Measurements from ENCODE around the gene TMEM80. TPM values are rescaled to one million over a fixed set of nuclear protein-coding genes. Genes with fewer than 3 reads are reported as not detected.

TMEM80 gene
- total RNA-seq, 2 experiments from 2014 or later: 21.0 to 22.0 TPM

GRCh38 chr11:692824-693414 lies 2.7 kb upstream of the TMEM80 start:
- H3K4me1 ChIP-seq (ENCODE audit: insufficient read depth, low read length): peaks cover 66% of the 10 kb centered on the region
- no peaks in the 10 kb centered on the region for H3K27me3 ChIP-seq (ENCODE audit: control insufficient read depth in 1 of 2, insufficient read depth in 2 of 2, low read length in 2 of 2)
- no peaks in the 10 kb centered on the region for H3K9me3 ChIP-seq (ENCODE audit: control insufficient read depth in 1 of 2, insufficient read depth in 1 of 2, low read length in 2 of 2)
- intact Hi-C loops (cut with DNase I, micrococcal nuclease): loop anchor here (5.0 to 10.0 kb wide), 3 partner anchors 34 to 128 kb away; partner anchors contain the start of genes LMNTD2 (in 1 of the 2) and RASSF7 (in 1 of the 2)
- ATAC-seq (ENCODE audit: poor library complexity): peak; percentile 13
- DNase-seq: peak in 8 of 14 experiments; percentile 9 to 93 (median 67)
- Mint-ChIP-seq H3K36me3 (ENCODE audit: low read depth) (peaks cover 34% of the 10 kb centered on the region), H3K4me1 (ENCODE audit: low read depth) (peaks cover 51% of the 10 kb centered on the region), H3K27ac (peak overlapping the region; percentile 96), H3K27me3 (no peaks in the 10 kb centered on the region), H3K9me3 (no peaks in the 10 kb centered on the region), H3K4me3 (peak overlapping the region; percentile 89)
- peaks cover 18% of the 10 kb centered on the region for H3K36me3 ChIP-seq (ENCODE audit: insufficient read depth, low read length)
- POLR2A ChIA-PET: no interaction called here
- no peak overlapping the region for H3K4me3 ChIP-seq (ENCODE audit: low read length)
- peak overlapping the region in 1 of 2 donors; percentile 60 for H3K27ac ChIP-seq (ENCODE audit: low read depth in 1 of 2, low read length in 2 of 2)
- TF ChIP-seq, protein P1, sequence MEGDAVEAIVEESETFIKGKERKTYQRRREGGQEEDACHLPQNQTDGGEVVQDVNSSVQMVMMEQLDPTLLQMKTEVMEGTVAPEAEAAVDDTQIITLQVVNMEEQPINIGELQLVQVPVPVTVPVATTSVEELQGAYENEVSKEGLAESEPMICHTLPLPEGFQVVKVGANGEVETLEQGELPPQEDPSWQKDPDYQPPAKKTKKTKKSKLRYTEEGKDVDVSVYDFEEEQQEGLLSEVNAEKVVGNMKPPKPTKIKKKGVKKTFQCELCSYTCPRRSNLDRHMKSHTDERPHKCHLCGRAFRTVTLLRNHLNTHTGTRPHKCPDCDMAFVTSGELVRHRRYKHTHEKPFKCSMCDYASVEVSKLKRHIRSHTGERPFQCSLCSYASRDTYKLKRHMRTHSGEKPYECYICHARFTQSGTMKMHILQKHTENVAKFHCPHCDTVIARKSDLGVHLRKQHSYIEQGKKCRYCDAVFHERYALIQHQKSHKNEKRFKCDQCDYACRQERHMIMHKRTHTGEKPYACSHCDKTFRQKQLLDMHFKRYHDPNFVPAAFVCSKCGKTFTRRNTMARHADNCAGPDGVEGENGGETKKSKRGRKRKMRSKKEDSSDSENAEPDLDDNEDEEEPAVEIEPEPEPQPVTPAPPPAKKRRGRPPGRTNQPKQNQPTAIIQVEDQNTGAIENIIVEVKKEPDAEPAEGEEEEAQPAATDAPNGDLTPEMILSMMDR (IDR thresholded peaks at IDR 0.05): no peak
- CTCF ChIA-PET: interaction anchor here (0.6 to 1.2 kb wide), 2 partner anchors 117 to 138 kb away, joined by 3 to 6 read pairs; partner anchors contain the start of gene RPLP2

- H3K9me3 Mint-ChIP-seq: no peaks in the 10 kb centered on the region
- ChIA-PET POLR2A (interaction anchor here (2.9 kb wide), 1 partner anchor 78 kb away, joined by 12 read pairs; the partner anchor contains the start of gene IRF7), CTCF (interaction anchor here (1.2 kb wide), 1 partner anchor 138 kb away, joined by 6 read pairs; no protein-coding TSS in a partner anchor)
- intact Hi-C loops (cut with DNase I, micrococcal nuclease): loop anchor here (5.0 to 10.0 kb wide), 3 partner anchors 34 to 129 kb away; partner anchors contain the start of genes LMNTD2 (in 1 of the 2) and RASSF7 (in 1 of the 2)
- TF ChIP-seq, protein P1 (IDR thresholded peaks at IDR 0.05): no peak
- ATAC-seq (ENCODE audit: poor library complexity): no peak
- Histone ChIP-seq H3K4me1 (ENCODE audit: insufficient read depth, low read length) (peaks cover 71% of the 10 kb centered on the region), H3K36me3 (ENCODE audit: insufficient read depth, low read length) (peaks cover 13% of the 10 kb centered on the region), H3K27me3 (ENCODE audit: control insufficient read depth in 1 of 2, insufficient read depth in 2 of 2, low read length in 2 of 2) (no peaks in the 10 kb centered on the region), H3K9me3 (ENCODE audit: control insufficient read depth in 1 of 2, insufficient read depth in 1 of 2, low read length in 2 of 2) (no peaks in the 10 kb centered on the region), H3K27ac (ENCODE audit: low read depth in 1 of 2, low read length in 2 of 2) (peak overlapping the region in 1 of 2 donors; percentile 60), H3K4me3 (ENCODE audit: low read length) (peak overlapping the region; percentile 24)
- H3K4me3 Mint-ChIP-seq: peak overlapping the region; percentile 89
- H3K27me3 Mint-ChIP-seq: no peaks in the 10 kb centered on the region
- H3K36me3 Mint-ChIP-seq (ENCODE audit: low read depth): peaks cover 29% of the 10 kb centered on the region
- DNase-seq: no peak
- H3K4me1 Mint-ChIP-seq (ENCODE audit: low read depth): peaks cover 56% of the 10 kb centered on the region
- peak overlapping the region; percentile 96 for H3K27ac Mint-ChIP-seq
These were observed 2.2 kb upstream of the TMEM80 start for GRCh38 chr11:693415-693831.

DNA sequence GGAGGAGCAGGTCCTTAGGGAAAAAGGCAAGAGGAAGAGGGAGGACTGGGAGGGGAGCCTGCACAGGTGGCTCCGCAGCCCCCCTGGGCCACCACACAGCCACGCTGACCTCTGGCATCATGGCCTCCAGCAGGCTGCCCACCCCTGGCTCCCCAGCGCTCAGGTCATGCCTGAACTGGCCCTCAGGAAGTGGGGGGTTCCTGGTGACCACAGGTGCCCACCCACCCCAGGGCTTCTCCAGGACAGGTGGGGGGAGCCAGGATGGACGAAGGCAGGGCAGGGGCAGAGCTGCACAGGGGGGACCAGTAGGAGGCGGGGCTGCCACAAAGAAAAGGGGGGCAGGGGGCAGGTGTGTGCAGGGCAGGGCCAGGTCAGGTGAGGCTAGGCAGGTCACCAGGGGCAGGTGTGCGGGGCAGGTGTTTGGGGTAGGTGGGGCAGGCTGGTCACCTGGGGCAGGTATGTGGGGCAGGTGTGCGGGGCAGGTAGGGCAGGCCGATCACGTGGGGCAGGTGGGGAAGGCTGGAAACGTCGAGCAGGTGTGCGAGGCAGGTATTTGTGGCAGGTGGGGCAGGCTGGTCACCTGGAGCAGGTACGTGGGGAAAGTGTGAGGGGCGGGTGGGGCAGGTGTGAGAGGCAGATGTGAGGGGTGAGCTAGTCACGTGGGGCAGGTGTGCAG lies 1.6 kb upstream of the TMEM80 start:
- Mint-ChIP-seq H3K27me3 (no peaks in the 10 kb centered on the region), H3K4me1 (ENCODE audit: low read depth) (peaks cover 56% of the 10 kb centered on the region), H3K36me3 (ENCODE audit: low read depth) (peaks cover 24% of the 10 kb centered on the region), H3K4me3 (peak overlapping the region; percentile 89), H3K9me3 (no peaks in the 10 kb centered on the region), H3K27ac (peak overlapping the region; percentile 96)
- intact Hi-C loops (cut with DNase I, micrococcal nuclease): loop anchor here (5.0 to 10.0 kb wide), 3 partner anchors 33 to 129 kb away; partner anchors contain the start of genes LMNTD2 (in 1 of the 2) and RASSF7 (in 1 of the 2)
- peaks cover 8% of the 10 kb centered on the region for H3K36me3 ChIP-seq (ENCODE audit: insufficient read depth, low read length)
- H3K9me3 ChIP-seq (ENCODE audit: control insufficient read depth in 1 of 2, insufficient read depth in 1 of 2, low read length in 2 of 2): no peaks in the 10 kb centered on the region
- H3K27ac ChIP-seq (ENCODE audit: low read depth in 1 of 2, low read length in 2 of 2): peak overlapping the region in 1 of 2 donors; percentile 38
- H3K27me3 ChIP-seq (ENCODE audit: control insufficient read depth in 1 of 2, insufficient read depth in 2 of 2, low read length in 2 of 2): no peaks in the 10 kb centered on the region
- ATAC-seq (ENCODE audit: poor library complexity) (no peak), DNase-seq (peak in 1 of 14 experiments; percentile 37)
- H3K4me1 ChIP-seq (ENCODE audit: insufficient read depth, low read length): peaks cover 77% of the 10 kb centered on the region
- ChIA-PET CTCF (no interaction called here), POLR2A (interaction anchor here (1.6 to 3.9 kb wide), 7 partner anchors 33 to 487 kb away, joined by 7 to 41 read pairs (median 11); partner anchors contain the start of genes BET1L, IRF7 and RIC8A)
- TF ChIP-seq, protein P1 (IDR thresholded peaks at IDR 0.05): no peak
- peak overlapping the region; percentile 24 for H3K4me3 ChIP-seq (ENCODE audit: low read length)
